Liver (tissue), 9 donors: ENCODE results near the gene EIF3L. TPM values are rescaled to one million over a fixed set of nuclear protein-coding genes. Genes with fewer than 3 reads are reported as not detected.

Source experiments
- DNase-seq: peaks from one replicate; pipeline ENCODE4 v3.0.0-alpha.2; 2017; ENCODE audit warnings: low spot score
- H3K27ac ChIP-seq, 2 donors: one replicate each; pipeline ENCODE4 v1.7.0; 2013; ENCODE audit warnings: inconsistent platforms in 2 of 2, low read length in 2 of 2, control low read depth in 1 of 2, low read depth in 1 of 2, mild to moderate bottlenecking in 1 of 2
- H3K27me3 ChIP-seq, 4 donors: one replicate each; pipeline versions ENCODE4 v1.6.1 to v1.7.0; 2013; ENCODE audit warnings: low read length in 3 of 4, inconsistent platforms in 1 of 4, mild to moderate bottlenecking in 1 of 4, moderate library complexity in 1 of 4; ENCODE audit not compliant: control insufficient read depth in 4 of 4, insufficient read depth in 4 of 4
- H3K36me3 ChIP-seq, 4 donors: one replicate each; pipeline versions ENCODE4 v1.6.1 to v1.7.0; 2013; ENCODE audit warnings: low read length in 3 of 4, mild to moderate bottlenecking in 3 of 4, low read depth in 1 of 4, moderate library complexity in 1 of 4; ENCODE audit not compliant: control insufficient read depth in 4 of 4, insufficient read depth in 3 of 4
- H3K4me1 ChIP-seq, 4 donors: one replicate each; pipeline versions ENCODE4 v1.6.1 to v1.7.0; 2013; ENCODE audit warnings: low read length in 3 of 4, mild to moderate bottlenecking in 3 of 4, moderate library complexity in 1 of 4; ENCODE audit not compliant: control insufficient read depth in 4 of 4, insufficient read depth in 4 of 4
- H3K4me3 ChIP-seq, 3 donors: one replicate each; pipeline versions ENCODE4 v1.6.1 to v1.7.0; 2013; ENCODE audit warnings: low read length in 3 of 3, control low read depth in 1 of 3, low read depth in 1 of 3, mild to moderate bottlenecking in 1 of 3
- H3K9ac ChIP-seq, 2 donors: one replicate each; pipeline ENCODE4 v1.7.0; 2013; ENCODE audit warnings: low read length in 2 of 2, mild to moderate bottlenecking in 2 of 2, moderate library complexity in 2 of 2, control low read depth in 1 of 2, low read depth in 1 of 2
- H3K9me3 ChIP-seq, 4 donors: one replicate each; pipeline versions ENCODE4 v1.6.1 to v1.7.0; 2013; ENCODE audit warnings: low read length in 3 of 4; ENCODE audit not compliant: control insufficient read depth in 4 of 4
- ATF3 ChIP-seq: IDR thresholded peaks from 2 replicates; pipeline ENCODE4 v1.6.1; 2016; ENCODE audit warnings: antibody characterized with exemption
- CTCF ChIP-seq: fragments of 150-350 bp; IDR thresholded peaks from 2 replicates; pipeline ENCODE4 v1.5.1; 2017; ENCODE audit warnings: improper control_type of control experiment, low read depth, low read length; ENCODE audit not compliant: missing input control
- EGR1 ChIP-seq, 2 donors: IDR thresholded peaks; 2 replicates each; pipeline ENCODE4 v1.6.1; 2016 to 2018; ENCODE audit warnings: antibody characterized with exemption in 2 of 2, low read depth in 2 of 2
- FOXA1 ChIP-seq: IDR thresholded peaks from 2 replicates; pipeline ENCODE4 v1.6.1; 2016; ENCODE audit warnings: antibody characterized with exemption
- FOXA2 ChIP-seq: IDR thresholded peaks from 2 replicates; pipeline ENCODE4 v1.6.1; 2016; ENCODE audit warnings: antibody characterized with exemption
- GABPA ChIP-seq, 2 donors: IDR thresholded peaks in 1 of 2; conservative IDR thresholded peaks in 1 of 2; 2 replicates each; pipeline ENCODE4 v1.6.1; 2016; ENCODE audit warnings: antibody characterized with exemption in 2 of 2, mild to moderate bottlenecking in 1 of 2, moderate library complexity in 1 of 2
- HNF4A ChIP-seq, 2 donors: conservative IDR thresholded peaks; 2 replicates each; pipeline ENCODE4 v1.6.1; 2016; ENCODE audit warnings: antibody characterized with exemption in 2 of 2, mild to moderate bottlenecking in 2 of 2
- HNF4G ChIP-seq: IDR thresholded peaks from 2 replicates; pipeline ENCODE4 v1.6.1; 2016; ENCODE audit warnings: antibody characterized with exemption
- JUND ChIP-seq, 2 donors: IDR thresholded peaks; 2 replicates each; pipeline ENCODE4 v1.6.1; 2016; ENCODE audit warnings: antibody characterized with exemption in 2 of 2
- MAX ChIP-seq: IDR thresholded peaks from 2 replicates; pipeline ENCODE4 v1.6.1; 2016; ENCODE audit warnings: antibody characterized with exemption
- NR2F2 ChIP-seq: IDR thresholded peaks from 2 replicates; pipeline ENCODE4 v1.6.1; 2016; ENCODE audit warnings: antibody characterized with exemption
- RAD21 ChIP-seq, 2 donors: IDR thresholded peaks; 2 replicates each; pipeline ENCODE4 v1.6.1; 2016; ENCODE audit warnings: antibody characterized with exemption in 2 of 2, mild to moderate bottlenecking in 2 of 2
- REST ChIP-seq: IDR thresholded peaks from 2 replicates; pipeline ENCODE4 v1.6.1; 2016; ENCODE audit warnings: antibody characterized with exemption, mild to moderate bottlenecking
- RXRA ChIP-seq, 2 donors: IDR thresholded peaks; 2 replicates each; pipeline ENCODE4 v1.6.1; 2017 to 2018; ENCODE audit warnings: antibody characterized with exemption in 2 of 2, mild to moderate bottlenecking in 1 of 2
- SP1 ChIP-seq: IDR thresholded peaks from 2 replicates; pipeline ENCODE4 v1.6.1; 2018; ENCODE audit warnings: antibody characterized with exemption, mild to moderate bottlenecking
- TAF1 ChIP-seq: conservative IDR thresholded peaks from 2 replicates; pipeline ENCODE4 v1.6.1; 2016; ENCODE audit warnings: antibody characterized with exemption, mild to moderate bottlenecking
- YY1 ChIP-seq: IDR thresholded peaks from 2 replicates; pipeline ENCODE4 v1.6.1; 2016; ENCODE audit warnings: antibody characterized with exemption, mild to moderate bottlenecking
- ZBTB33 ChIP-seq: IDR thresholded peaks from 2 replicates; pipeline ENCODE4 v1.6.1; 2016; ENCODE audit warnings: antibody characterized with exemption
- WGBS: extraction: QIAGEN DNeasy Blood & Tissue Kit; methylation state at CpG from one replicate; pipeline ENCODE4 v1.1.7; 2013; 5-methylcytosine and 5-hydroxymethylcytosine counted together
- polyA plus RNA-seq, 2 donors: library from polyadenylated mRNA; stranded (reverse) in 1 of 2; unstranded in 1 of 2; fragments of 200-250 nt in 1 of 2; fragments of >200 nt in 1 of 2; fragmentation: Nextera tagmentation in 1 of 2; extraction: Ambion mirVana in 1 of 2; gene quantifications; one replicate each; pipeline versions ENCODE4 v1.2.1 to v1.2.3, GENCODE V29; 2013 to 2015
- total RNA-seq, 2 donors: library from RNA; depleted of rRNA; stranded (reverse); fragments of >200 nt; gene quantifications; one replicate each; pipeline ENCODE4 v1.2.3, GENCODE V29; 2014
- donor health status: healthy.
- donor health status: healthy.
- donor health status: healthy.
- donor health status: healthy.
- donor health status: healthy.

EIF3L gene
- total and polyA plus RNA-seq, 4 donors: 103 to 217 (median 111) TPM

- peak overlapping the region in 1 of 2 donors; percentile 23 for H3K27ac ChIP-seq
- H3K9ac ChIP-seq: no peak overlapping the region
- TF ChIP-seq YY1 (no peak), ATF3 (no peak), EGR1 (IDR thresholded peaks at IDR 0.05; ENCODE audit: low read depth in 2 of 2) (no peak), RXRA (IDR thresholded peaks at IDR 0.05) (peak; percentile 74 to 90), TAF1 (no peak), HNF4A (conservative IDR thresholded peaks at IDR 0.05) (peak; percentile 82 to 90), NR2F2 (peak; percentile 47), GABPA (IDR thresholded peaks at IDR 0.05 in 1 of 2, conservative IDR thresholded peaks at IDR 0.05 in 1 of 2) (no peak), FOXA1 (no peak), FOXA2 (no peak), SP1 (peak; percentile 75), JUND (IDR thresholded peaks at IDR 0.05) (no peak), CTCF (no peak), REST (no peak), RAD21 (IDR thresholded peaks at IDR 0.05) (no peak), HNF4G (no peak), MAX (no peak), ZBTB33 (no peak)
- H3K4me3 ChIP-seq: no peak overlapping the region
- H3K4me1 ChIP-seq: peaks cover 2 to 22% (median 17%) of the 10 kb centered on the region in 4 donors
- no peak for DNase-seq
- H3K36me3 ChIP-seq: peaks cover 3 to 41% (median 14%) of the 10 kb centered on the region in 4 donors
- H3K9me3 ChIP-seq: no peaks in the 10 kb centered on the region
- 52% methylated on average over 16 of the region's 16 CpGs for WGBS
- H3K27me3 ChIP-seq: no peaks in the 10 kb centered on the region
Measured at GRCh38 chr22:37832022-37832857, 17.0 kb upstream of the EIF3L start.
